Neural cell (in vitro differentiated cells): ENCODE measurements around the gene MYO18B.

Experiments used
- CTCF ChIP-seq: fragments of 450-650 bp; IDR thresholded peaks from 2 replicates; pipeline ENCODE4 v1.5.1; 2014; ENCODE audit warnings: antibody characterized with exemption, mild to moderate bottlenecking, moderate library complexity; ENCODE audit not compliant: poor library complexity, severe bottlenecking
- EP300 ChIP-seq: fragments of 450-650 bp; conservative IDR thresholded peaks from 2 replicates; pipeline ENCODE4 v1.6.1; 2014; ENCODE audit warnings: antibody characterized with exemption, mild to moderate bottlenecking, moderate library complexity; ENCODE audit not compliant: poor library complexity, severe bottlenecking
- EZH2 ChIP-seq: fragments of 200-600, 300-800 bp; shearing (Covaris generic), sonication (generic); IDR thresholded peaks from 2 replicates; pipeline ENCODE4 v1.6.1; 2014; ENCODE audit warnings: antibody characterized with exemption, low read length, borderline replicate concordance, mild to moderate bottlenecking; ENCODE audit not compliant: insufficient read depth, poor library complexity, severe bottlenecking
- POLR2AphosphoS5 ChIP-seq: IDR thresholded peaks from 2 replicates; pipeline ENCODE4 v1.6.1; 2012
- RAD21 ChIP-seq: fragments of 450-650 bp; conservative IDR thresholded peaks from 2 replicates; pipeline ENCODE4 v1.6.1; 2014; ENCODE audit warnings: antibody characterized with exemption, mild to moderate bottlenecking, moderate library complexity
- REST ChIP-seq: IDR thresholded peaks from 2 replicates; pipeline ENCODE4 v1.6.1; 2012; ENCODE audit warnings: borderline replicate concordance
- SMC3 ChIP-seq: fragments of 450-650 bp; conservative IDR thresholded peaks from 2 replicates; pipeline ENCODE4 v1.6.1; 2014; ENCODE audit warnings: antibody characterized with exemption, mild to moderate bottlenecking, moderate library complexity; ENCODE audit not compliant: poor library complexity
- TAF1 ChIP-seq: IDR thresholded peaks from 2 replicates; pipeline ENCODE4 v1.6.1; 2012; ENCODE audit warnings: low read depth

- no peak for TF ChIP-seq CTCF
- no peak for TF ChIP-seq EZH2
- TF ChIP-seq TAF1, result no peak
- peak; percentile 94 for TF ChIP-seq REST
- peak; percentile 90 for TF ChIP-seq POLR2AphosphoS5
- TF ChIP-seq RAD21, result peak; percentile 19
- TF ChIP-seq EP300, result peak; percentile 74
- peak; percentile 23 for TF ChIP-seq SMC3
These were observed 249.0 kb downstream of the MYO18B start for GRCh38 chr22:25990940-25991339.
